Suprapubic skin (tissue), 4 donors: ENCODE data around the gene BAIAP2. TPM values are rescaled to one million over a fixed set of nuclear protein-coding genes. Genes with fewer than 3 reads are reported as not detected.

ENCODE experiments used
- DNase-seq, 2 donors: peaks; one replicate each; pipeline ENCODE4 v3.0.0-alpha.2; 2019; ENCODE audit warnings: low spot score in 2 of 2
- H3K27ac ChIP-seq: fragments of 200-600 bp; sonication (generic); one replicate; pipeline ENCODE4 v1.5.1; 2019
- H3K27me3 ChIP-seq: fragments of 200-600 bp; sonication (generic); one replicate; pipeline ENCODE4 v1.5.1; 2019
- H3K36me3 ChIP-seq: fragments of 200-600 bp; sonication (generic); one replicate; pipeline ENCODE4 v1.5.1; 2019
- H3K4me1 ChIP-seq: fragments of 200-600 bp; sonication (generic); one replicate; pipeline ENCODE4 v1.5.1; 2019
- H3K4me3 ChIP-seq: fragments of 200-600 bp; sonication (generic); one replicate; pipeline ENCODE4 v1.5.1; 2019; ENCODE audit warnings: mild to moderate bottlenecking
- H3K9me3 ChIP-seq: fragments of 200-600 bp; sonication (generic); one replicate; pipeline ENCODE4 v1.5.1; 2019
- EP300 ChIP-seq: sonication (generic); formaldehyde crosslinking; IDR thresholded peaks from one replicate; pipeline ENCODE4 v1.6.1; 2017; ENCODE audit warnings: antibody characterized with exemption
- POLR2A ChIP-seq, 2 donors: fragments of 450-650 bp; IDR thresholded peaks; one replicate each; pipeline ENCODE4 v1.6.1; 2017; ENCODE audit warnings: antibody characterized with exemption in 2 of 2, mild to moderate bottlenecking in 2 of 2, moderate library complexity in 2 of 2
- POLR2AphosphoS5 ChIP-seq, 3 donors: sonication (generic); formaldehyde crosslinking; IDR thresholded peaks; one replicate each; pipeline ENCODE4 v1.6.1; 2017; ENCODE audit warnings: antibody characterized with exemption in 3 of 3
- WGBS: methylation state at CpG from one replicate; pipeline ENCODE4 v1.1.5; 2018; 5-methylcytosine and 5-hydroxymethylcytosine counted together
- total RNA-seq, 4 donors: library from RNA; depleted of rRNA; stranded (reverse); fragments of >200 nt; gene quantifications; one replicate each; pipeline ENCODE4 v1.1.0, GENCODE V29; 2016
- TF ChIP-seq, protein P1 (sequence below), 2 donors: fragments of 200-600 bp in 1 of 2; fragments of 450-650 bp in 1 of 2; sonication (generic) in 1 of 2; IDR thresholded peaks; one replicate each; pipeline ENCODE4 v1.5.1; 2016 to 2019; ENCODE audit warnings: antibody characterized with exemption in 2 of 2, mild to moderate bottlenecking in 1 of 2, moderate library complexity in 1 of 2

BAIAP2 gene
- total RNA-seq, 4 donors from 2014 or later = 214 to 283 (median 260) TPM

DNA sequence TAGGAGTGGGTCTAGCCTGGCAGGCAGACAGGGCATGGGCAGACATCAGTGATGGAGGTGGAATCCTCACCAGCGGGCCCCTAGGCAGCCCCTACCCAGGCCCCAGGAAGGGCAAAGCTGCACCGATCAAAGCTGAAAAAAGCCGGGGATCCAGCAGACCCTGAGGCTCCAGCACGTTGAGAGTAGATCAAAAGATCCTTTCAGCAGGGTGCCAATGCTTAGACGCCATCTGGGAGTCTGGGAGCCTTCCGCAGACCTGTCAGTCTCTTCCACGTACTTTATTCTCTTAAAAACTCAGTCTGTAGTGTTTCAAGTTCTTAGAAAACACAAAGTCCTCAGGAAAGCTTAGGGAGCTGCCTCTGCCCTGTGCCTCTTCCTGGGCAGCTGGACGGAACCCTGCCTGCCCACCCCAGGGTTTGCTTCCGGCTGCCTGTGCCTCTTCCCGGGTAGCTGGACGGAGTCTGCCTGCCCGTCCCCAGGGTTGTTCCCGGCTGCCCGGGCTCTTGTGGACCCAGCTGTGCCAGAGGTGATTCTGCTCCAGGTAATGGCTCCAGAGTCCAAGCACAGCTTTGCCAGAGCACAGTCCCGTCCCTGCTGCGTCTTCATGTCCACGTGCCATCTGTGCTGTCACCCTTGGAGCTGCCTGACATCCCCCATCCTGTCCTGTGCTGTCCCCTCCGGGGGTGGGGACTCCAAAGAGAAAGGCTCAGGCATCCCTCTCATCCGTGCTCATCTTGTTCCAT, 79.6 kb downstream of the BAIAP2 start:
- H3K27me3 ChIP-seq = no peaks in the 10 kb centered on the region
- DNase-seq = no peak
- H3K9me3 ChIP-seq = no peaks in the 10 kb centered on the region
- 70% methylated on average over 7 of the region's 19 CpGs for WGBS
- H3K4me1 ChIP-seq = peaks cover 19% of the 10 kb centered on the region
- H3K4me3 ChIP-seq = no peak overlapping the region
- no peak overlapping the region for H3K27ac ChIP-seq
- no peak for TF ChIP-seq EP300
- H3K36me3 ChIP-seq = peaks cover 54% of the 10 kb centered on the region

DNA sequence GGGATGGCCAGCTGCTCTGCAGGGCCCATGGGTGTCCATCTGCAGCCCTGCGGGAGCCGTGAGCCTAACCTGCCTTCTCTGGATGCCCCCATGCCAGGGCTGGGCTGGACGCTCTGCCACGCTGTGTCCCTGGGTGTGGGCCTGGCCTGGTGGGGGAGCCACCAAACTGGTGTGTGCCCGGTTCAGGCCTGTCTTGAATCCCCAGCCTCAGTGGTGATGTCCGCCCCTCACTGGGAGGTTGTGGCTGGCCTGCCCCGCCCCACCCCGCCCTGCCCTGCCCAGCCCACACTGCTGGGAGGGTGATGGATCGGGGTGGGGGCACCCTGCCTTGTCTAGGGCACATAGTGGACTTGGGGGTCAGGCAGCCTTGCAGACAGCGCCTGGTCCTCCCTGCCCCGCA, 80.3 kb downstream of the BAIAP2 start:
- 88% methylated on average over 3 of the region's 11 CpGs for WGBS
- TF ChIP-seq, protein P1, sequence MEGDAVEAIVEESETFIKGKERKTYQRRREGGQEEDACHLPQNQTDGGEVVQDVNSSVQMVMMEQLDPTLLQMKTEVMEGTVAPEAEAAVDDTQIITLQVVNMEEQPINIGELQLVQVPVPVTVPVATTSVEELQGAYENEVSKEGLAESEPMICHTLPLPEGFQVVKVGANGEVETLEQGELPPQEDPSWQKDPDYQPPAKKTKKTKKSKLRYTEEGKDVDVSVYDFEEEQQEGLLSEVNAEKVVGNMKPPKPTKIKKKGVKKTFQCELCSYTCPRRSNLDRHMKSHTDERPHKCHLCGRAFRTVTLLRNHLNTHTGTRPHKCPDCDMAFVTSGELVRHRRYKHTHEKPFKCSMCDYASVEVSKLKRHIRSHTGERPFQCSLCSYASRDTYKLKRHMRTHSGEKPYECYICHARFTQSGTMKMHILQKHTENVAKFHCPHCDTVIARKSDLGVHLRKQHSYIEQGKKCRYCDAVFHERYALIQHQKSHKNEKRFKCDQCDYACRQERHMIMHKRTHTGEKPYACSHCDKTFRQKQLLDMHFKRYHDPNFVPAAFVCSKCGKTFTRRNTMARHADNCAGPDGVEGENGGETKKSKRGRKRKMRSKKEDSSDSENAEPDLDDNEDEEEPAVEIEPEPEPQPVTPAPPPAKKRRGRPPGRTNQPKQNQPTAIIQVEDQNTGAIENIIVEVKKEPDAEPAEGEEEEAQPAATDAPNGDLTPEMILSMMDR (IDR thresholded peaks at IDR 0.05) = no peak
- TF ChIP-seq POLR2AphosphoS5 (IDR thresholded peaks at IDR 0.05) = no peak
- TF ChIP-seq POLR2A (IDR thresholded peaks at IDR 0.05) = no peak
- TF ChIP-seq EP300 = no peak
- no peak for DNase-seq
- H3K9me3 ChIP-seq = no peaks in the 10 kb centered on the region
- H3K4me3 ChIP-seq = no peak overlapping the region
- H3K27me3 ChIP-seq = peaks cover 2% of the 10 kb centered on the region
- H3K27ac ChIP-seq = no peak overlapping the region
- peaks cover 47% of the 10 kb centered on the region for H3K36me3 ChIP-seq
- peaks cover 25% of the 10 kb centered on the region for H3K4me1 ChIP-seq

DNA sequence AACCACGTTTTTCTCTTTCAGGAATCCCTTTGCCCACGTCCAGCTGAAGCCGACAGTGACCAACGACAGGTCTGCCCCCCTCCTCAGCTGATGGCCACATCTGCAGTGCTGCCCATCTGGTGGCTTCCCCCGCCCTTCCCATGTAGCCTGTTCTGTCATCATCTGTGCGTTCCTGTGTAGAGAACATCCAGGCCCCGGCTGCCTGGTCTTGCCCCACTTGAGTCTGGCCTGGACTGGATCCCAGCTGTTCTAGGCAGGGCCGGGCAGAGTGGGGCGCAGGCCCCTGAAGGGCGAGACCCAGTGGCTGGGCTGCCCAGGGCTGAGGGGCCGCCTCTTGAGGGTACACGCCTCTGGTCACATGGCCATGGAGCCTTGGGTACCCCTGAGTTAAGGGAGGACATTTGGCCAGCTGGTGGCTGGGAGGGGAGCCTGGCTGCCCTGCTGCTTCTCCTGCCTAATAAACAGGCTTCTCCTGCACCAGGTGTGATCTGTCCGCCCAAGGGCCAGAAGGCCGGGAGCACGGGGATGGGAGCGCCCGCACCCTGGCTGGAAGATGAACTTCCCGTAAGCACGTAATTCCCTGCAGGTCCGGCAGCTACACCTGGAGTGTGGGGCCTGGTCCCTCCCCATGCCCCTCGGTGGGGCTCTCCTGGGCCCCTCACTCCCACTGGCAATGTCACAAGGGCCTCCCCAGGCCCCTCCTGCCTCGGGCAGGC, 81.0 kb downstream of the BAIAP2 start:
- 74% methylated on average over 9 of the region's 22 CpGs for WGBS
- H3K4me3 ChIP-seq = no peak overlapping the region
- peaks cover 9% of the 10 kb centered on the region for H3K27me3 ChIP-seq
- H3K9me3 ChIP-seq = no peaks in the 10 kb centered on the region
- peaks cover 25% of the 10 kb centered on the region for H3K4me1 ChIP-seq
- H3K36me3 ChIP-seq = peaks cover 40% of the 10 kb centered on the region
- TF ChIP-seq POLR2A (IDR thresholded peaks at IDR 0.05) = no peak
- TF ChIP-seq POLR2AphosphoS5 (IDR thresholded peaks at IDR 0.05) = no peak
- TF ChIP-seq EP300 = no peak
- TF ChIP-seq, protein P1 (IDR thresholded peaks at IDR 0.05) = no peak
- DNase-seq = no peak
- H3K27ac ChIP-seq = no peak overlapping the region

DNA sequence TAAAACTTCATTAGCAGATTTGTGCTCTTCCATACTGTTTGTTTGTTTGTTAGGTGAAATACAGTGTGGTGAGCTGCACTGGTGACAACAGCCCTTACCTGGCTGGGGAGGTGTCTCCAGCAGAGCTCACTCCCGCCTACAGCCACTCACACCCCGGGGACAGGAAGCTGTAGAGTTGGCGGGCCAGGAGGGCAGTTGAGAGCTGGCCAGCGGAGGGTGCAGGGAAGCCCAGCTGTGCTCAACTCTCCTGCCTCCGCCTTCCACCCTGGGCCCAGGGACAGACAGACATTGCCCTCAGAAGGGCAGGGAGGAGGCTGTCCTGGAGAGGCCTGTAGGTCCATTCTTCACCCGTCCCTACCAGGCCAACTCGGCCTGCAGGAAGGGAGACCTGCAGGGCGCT, 81.8 kb downstream of the BAIAP2 start:
- peaks cover 31% of the 10 kb centered on the region for H3K4me1 ChIP-seq
- no peak for DNase-seq
- H3K4me3 ChIP-seq = no peak overlapping the region
- no peak overlapping the region for H3K27ac ChIP-seq
- H3K36me3 ChIP-seq = peaks cover 32% of the 10 kb centered on the region
- no peaks in the 10 kb centered on the region for H3K9me3 ChIP-seq
- TF ChIP-seq POLR2A (IDR thresholded peaks at IDR 0.05) = no peak
- TF ChIP-seq POLR2AphosphoS5 (IDR thresholded peaks at IDR 0.05) = no peak
- TF ChIP-seq, protein P1 (IDR thresholded peaks at IDR 0.05) = no peak
- TF ChIP-seq EP300 = no peak
- peaks cover 17% of the 10 kb centered on the region for H3K27me3 ChIP-seq
- WGBS = 86% methylated on average over 5 of the region's 8 CpGs

DNA sequence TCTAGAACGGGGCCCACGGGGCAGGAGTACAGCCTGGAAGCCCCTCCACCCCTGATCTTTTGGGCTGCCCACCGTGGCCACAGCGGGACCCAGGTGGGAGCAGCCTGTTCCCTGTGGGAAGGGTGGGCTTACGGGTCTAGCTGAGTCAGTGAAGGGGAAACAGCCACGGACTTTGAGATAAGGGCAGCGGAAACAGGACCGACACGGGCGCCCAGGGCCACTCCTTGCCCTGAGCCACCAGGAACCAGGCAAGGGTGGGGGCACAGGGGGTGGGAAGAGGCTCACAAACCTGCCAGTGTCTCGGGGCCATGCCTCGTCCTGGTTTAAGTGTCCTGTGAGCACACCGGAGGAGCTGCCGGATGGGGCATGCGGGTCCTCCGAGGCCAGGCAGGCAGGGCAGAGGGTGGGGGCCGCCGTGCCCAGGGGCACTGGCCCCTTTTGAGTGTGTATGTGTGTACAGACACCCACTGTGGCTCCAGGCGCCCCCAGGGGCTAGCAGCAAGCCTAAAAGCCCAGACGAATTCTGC, 82.8 kb downstream of the BAIAP2 start:
- no peak for DNase-seq
- peaks cover 27% of the 10 kb centered on the region for H3K27me3 ChIP-seq
- H3K9me3 ChIP-seq = no peaks in the 10 kb centered on the region
- no peak overlapping the region for H3K4me3 ChIP-seq
- no CpG with 5 or more reads among the region's 20 CpGs for WGBS
- H3K36me3 ChIP-seq = peaks cover 23% of the 10 kb centered on the region
- no peak overlapping the region for H3K27ac ChIP-seq
- TF ChIP-seq POLR2A (IDR thresholded peaks at IDR 0.05) (no peak), POLR2AphosphoS5 (IDR thresholded peaks at IDR 0.05) (no peak), EP300 (no peak)
- TF ChIP-seq, protein P1 (IDR thresholded peaks at IDR 0.05) = no peak
- peaks cover 38% of the 10 kb centered on the region for H3K4me1 ChIP-seq
